GM12873 (cell line): ENCODE data around the gene RNF144B.

ENCODE experiments used
- TF ChIP-seq, protein P1 (sequence below): IDR thresholded peaks from 2 replicates; pipeline ENCODE4 v1.5.1; 2012; ENCODE audit warnings: low read depth, mild to moderate bottlenecking, moderate library complexity, low read length, control low read depth; ENCODE audit not compliant: insufficient read depth; ENCODE audit errors: missing control alignments

Gene RNF144B

DNA sequence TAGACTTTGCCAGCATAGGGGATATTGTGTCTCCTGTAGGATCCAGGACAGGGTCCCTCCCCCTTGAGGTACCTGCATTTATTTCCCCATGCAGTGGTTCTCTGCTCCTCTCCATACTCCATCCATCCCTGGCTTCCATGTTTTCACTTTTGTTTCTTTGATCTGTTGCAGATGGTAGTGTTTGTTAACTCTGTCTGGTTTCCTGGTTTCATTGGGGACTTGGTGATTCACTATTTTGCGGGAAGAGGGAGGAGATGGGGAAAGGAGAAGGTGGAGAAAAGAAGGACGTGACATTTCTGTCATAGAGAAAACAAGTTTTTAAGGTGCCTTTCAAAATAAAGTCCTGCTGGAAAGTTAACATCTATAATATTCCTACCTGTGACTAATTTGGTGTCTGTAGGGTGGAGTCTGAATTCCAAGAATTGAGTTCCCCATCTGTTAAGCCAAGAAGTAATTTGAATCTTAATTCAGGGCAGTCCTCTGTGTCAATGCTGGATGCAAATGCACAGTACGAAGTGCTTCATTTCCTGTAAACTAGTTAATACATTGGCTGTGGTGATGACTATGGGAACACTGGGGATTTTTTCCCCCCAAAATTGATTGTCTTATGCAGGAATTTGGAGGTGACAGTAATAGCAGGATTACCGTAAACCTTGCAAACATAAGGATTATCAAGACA, 6.9 kb upstream of the RNF144B start:
- TF ChIP-seq, protein P1, sequence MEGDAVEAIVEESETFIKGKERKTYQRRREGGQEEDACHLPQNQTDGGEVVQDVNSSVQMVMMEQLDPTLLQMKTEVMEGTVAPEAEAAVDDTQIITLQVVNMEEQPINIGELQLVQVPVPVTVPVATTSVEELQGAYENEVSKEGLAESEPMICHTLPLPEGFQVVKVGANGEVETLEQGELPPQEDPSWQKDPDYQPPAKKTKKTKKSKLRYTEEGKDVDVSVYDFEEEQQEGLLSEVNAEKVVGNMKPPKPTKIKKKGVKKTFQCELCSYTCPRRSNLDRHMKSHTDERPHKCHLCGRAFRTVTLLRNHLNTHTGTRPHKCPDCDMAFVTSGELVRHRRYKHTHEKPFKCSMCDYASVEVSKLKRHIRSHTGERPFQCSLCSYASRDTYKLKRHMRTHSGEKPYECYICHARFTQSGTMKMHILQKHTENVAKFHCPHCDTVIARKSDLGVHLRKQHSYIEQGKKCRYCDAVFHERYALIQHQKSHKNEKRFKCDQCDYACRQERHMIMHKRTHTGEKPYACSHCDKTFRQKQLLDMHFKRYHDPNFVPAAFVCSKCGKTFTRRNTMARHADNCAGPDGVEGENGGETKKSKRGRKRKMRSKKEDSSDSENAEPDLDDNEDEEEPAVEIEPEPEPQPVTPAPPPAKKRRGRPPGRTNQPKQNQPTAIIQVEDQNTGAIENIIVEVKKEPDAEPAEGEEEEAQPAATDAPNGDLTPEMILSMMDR, result no peak

DNA sequence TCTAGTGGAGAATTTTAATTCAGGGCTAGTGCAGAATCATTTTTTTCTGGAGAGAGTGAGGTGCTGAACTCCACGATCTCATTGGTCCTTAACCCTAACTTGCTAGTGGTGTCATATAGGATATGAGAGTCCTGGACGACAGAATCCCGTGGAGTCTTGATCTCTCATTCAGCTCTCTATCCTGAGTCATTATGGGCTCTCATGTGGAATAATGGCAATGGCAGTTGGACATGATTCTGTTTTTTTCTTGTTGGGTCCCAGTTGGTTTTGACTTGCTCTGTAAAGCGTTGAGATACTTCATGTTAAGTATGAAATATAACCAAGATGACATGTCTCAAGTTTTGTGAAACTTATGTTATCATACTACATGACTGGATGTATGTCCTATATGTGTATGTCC, 6.3 kb upstream of the RNF144B start:
- TF ChIP-seq, protein P1, result no peak

DNA sequence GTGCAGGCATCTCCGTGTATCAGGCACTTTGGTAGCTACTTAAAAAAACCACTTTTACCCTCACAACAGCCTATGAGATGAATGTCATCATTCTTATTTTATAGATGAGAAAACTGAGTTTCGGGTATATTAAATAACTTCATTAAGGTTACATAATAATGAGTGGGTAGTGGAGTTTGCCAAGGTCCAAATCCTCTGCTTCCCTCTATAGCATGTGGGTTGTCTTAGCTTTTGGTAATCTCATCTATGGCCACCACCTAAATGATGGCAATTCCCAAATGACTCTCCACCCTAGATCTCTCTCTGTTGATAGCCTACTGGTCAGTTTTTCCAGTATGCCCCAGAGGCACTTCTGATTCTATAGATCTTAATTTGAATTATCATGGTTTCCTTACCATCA, 3.7 kb upstream of the RNF144B start:
- TF ChIP-seq, protein P1, result no peak

DNA sequence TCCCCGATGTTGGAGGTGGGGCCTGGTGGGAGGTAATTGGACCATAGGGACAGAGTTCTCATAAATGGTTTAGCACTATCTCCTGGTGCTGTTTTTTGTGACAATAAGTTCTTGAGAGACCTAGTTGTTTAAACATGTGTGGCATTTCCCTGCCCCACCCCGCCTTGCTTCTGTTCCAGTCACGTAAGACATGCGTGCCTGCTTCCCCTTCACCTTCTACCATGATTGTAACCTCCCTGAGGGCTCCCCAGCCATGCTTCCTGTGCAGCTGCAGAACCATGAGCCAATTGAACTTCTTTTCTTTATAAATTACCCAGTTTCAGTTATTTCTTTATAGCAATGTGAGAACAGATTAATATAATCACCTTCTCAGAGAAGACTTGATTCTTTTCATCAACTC, 2.5 kb upstream of the RNF144B start:
- TF ChIP-seq, protein P1, result no peak

DNA sequence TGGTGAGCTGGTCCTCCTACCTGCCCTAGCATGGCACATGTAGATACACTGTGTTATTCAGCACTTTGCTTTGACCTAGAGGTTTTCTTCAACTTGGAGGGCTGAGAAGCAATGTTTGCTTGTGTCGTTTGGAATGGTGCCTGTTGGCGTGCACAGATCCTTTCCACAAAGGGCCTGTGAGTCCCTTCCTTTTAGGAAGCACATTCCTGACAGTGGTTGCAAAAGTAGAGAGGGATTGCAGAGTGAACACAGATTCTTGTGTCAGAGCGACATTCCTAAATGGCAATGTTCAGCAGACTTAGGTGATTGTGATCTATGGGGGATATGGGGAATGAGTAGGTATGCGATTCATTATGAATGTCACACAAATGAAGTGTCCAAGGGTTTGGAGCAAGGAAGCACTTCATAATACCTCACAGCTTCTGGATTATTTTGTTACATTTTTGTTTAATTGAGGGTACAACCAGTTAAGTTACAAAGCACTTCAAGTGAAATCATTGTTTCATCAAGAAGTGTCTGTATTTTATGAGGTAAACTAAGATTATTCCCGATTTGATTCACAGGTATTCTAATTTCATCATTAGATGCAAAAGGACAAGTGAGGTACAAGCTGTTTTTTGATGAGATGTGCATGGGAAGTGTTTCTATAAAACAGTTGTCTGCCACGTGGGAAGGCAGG, 713 bp upstream of the RNF144B start:
- TF ChIP-seq, protein P1, result no peak

DNA sequence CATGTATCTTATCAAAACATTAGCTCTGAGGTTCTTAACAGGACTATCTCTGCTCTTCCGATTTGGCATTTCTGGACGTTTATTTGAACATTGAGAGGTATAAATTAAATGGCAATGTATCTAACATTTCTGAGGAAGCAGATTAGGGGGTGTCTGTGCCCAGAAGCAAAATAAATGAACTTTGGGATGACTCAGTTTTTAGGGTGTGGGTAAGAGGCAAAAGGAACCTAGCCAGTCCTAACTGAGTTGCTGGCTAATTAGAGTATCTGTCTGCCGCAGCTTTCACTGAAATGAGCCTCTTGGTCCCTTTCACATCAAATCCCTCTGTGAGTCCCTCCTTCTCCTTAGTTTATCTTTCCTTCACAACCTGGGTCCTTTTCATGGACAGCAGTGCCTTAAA, 1.1 kb downstream of the RNF144B start:
- TF ChIP-seq, protein P1, result no peak

DNA sequence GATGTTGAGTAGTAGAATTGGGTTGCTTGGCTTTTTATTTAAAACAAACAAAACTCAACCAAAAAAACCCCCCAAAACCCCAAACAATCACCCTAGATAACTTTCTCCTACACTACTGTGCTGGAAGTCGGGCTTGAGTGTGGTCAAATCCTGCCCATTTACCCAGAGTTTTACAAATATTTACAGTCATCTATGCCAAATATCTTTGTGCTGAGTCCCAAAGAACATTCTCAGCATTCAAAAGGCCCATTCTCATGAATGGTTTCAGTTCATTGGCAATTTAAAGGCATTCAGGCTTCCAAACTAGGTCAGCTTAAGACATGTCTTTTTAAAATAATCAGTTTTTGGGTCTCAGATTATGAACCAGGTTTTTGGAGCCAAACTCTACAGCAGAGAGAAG, 1.8 kb downstream of the RNF144B start:
- TF ChIP-seq, protein P1, result no peak
